HL-60/S4 treated with phorbol 12-myristate 13-acetate at 8.2 ng/mL for 4 days and 3 days (cell line): ENCODE data around the gene CHRNE.
"Not testable (repeated sequence)": the region's sequence is repeated elsewhere in the genome, so short reads cannot be mapped to it uniquely, and the experiment has no call there.

Experiments used
- in situ Hi-C: fragments of 300-500 bp; cut with MboI; formaldehyde crosslinking; loops from 2 replicates; pipeline ENCODE4 v1.15.0; 2022; ENCODE audit warnings: low sequenced_read_pairs

The CHRNE gene

DNA sequence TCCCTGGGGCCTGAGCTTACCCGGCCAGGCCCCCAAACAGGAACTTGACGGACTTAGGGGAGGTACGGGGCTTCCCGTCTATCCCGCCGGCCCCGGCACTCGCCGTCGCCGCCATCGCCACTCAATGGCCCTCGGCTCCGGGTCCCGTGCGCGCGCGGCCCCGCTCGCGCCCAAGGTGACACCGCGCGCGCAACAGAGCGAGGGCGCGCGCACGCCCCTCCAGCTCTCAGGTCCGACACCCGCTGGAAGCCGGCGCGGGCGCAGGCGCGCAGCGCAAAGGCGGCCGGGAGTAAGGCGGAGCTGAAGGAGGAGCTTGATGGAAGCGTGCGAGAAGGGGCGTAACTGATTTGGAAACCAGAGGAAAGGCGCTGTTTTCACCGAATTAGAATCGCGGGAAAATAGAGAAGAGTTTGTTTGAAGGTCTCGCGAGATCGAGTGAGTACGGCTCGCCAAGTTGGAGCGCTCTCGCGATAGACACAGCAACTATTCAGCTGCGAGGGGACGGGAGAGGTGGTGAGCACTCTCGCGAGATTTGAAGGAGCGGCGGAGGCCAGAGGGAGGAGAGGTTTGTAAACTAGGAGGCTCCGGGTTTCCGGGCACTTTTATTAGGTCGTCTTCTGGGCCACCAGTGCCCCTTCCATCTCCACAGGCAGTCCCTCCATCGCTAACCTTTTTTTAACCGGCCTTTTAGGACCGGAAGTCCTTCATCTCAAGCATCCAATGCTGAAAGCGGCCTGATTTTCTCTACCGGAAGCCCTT is 37.1 kb upstream of the CHRNE start, which contains the start of the genes RNF167 and SLC25A11:
RNF167 (plus strand) TSS at position 473 of the 759 bp plus-strand sequence. CDS start 642 bp downstream, outside the sequence.
SLC25A11 (minus strand) TSS at position 251 of the 759 bp plus-strand sequence; CDS start at position 115, 136 bp downstream.
- in situ Hi-C loops: no loop called here

DNA sequence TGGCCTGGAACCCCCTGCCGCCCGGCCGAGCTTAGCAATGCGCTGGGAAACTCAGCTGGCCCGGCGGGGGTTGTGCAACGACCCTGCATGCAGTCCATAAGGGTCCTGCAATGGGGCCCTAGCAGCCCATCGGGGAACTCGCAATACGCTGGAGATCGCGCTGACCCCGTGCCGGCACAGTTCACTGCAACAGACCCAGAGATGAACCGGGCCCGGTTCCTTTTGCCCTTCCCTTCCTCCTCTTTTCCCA is 36.6 kb upstream of the CHRNE start:
- in situ Hi-C loops: no loop called here

DNA sequence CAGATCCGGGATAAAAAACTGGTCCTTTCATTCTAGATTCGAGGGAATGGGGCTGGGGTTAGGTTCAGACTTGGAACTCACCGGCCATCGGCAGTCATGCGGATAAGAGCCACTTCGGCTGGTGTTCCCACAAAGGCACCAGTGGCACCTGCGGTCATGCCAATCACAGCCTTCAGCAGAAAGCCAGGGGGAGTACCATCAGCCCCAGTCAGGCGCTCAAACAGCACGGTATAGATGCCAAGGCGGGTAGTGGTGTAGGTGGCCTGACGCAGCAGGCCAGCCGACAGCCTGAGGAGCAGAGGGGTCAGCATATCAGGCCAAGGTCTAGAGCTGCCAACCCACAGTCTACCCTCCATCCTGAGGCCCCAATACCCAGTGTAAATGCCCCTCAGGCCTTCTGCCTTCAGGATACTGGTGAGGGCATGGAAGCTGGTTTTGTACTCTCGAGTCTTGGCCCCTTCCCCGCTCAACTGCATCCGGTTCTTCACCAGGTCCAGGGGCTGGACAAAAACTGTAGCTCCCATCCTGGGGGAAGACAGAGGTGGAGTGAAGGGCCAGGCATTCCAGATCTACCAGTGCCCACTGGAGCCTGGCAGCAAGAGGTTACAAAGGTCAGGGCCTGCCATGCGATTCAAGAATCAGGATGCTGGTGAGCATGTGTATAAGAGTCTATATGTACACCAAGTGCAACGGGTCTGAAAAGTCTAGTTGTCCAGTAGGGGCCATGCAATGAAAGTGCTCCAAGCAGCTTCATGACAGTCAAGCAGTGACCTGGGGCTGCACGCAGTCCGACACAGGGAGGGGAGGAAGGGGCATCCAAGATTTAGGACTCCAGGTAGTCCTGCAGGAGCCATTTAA is 36.0 kb upstream of the CHRNE start:
- in situ Hi-C loops: no loop called here

DNA sequence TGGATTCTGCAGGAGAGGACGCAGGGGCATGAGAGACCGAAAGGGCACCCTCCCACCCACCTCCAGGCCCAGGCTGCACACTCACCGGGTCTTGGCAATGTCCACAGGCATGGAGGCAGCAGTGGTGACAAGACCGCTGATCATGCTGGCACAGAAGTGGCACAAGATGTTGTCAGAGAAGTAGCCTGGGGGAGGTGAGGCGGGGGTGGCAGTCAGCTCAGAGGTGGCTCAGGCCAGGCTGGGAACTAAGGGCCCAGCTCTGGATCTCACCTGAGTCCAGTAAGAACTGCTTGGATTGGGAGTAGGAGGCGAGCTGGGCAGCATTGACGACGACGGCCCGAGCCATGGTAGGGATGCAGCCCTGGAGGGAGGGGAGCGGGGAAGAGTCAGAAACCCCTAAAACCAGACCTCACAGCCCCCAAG is 35.2 kb upstream of the CHRNE start:
- in situ Hi-C loops: no loop called here

DNA sequence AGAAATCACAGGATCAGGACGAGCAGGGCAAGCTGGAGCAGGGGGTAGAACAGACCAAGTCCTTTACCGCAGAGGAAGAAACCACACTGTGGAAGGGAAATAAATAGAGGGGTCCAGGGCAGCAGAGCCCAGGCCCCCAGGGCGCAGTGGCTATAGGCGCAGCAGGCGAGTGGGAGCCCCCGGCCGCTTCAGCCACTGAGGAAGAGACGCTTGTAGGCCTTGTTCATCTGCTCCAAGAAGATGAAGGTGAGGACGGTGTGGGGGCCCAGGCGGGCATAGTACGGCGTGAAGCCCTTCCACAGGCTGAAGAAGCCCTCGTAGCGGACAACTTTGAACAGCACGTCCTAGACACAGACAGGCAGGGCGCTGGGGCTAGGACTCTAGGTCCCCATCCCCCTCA is 34.7 kb upstream of the CHRNE start:
- in situ Hi-C loops: no loop called here

DNA sequence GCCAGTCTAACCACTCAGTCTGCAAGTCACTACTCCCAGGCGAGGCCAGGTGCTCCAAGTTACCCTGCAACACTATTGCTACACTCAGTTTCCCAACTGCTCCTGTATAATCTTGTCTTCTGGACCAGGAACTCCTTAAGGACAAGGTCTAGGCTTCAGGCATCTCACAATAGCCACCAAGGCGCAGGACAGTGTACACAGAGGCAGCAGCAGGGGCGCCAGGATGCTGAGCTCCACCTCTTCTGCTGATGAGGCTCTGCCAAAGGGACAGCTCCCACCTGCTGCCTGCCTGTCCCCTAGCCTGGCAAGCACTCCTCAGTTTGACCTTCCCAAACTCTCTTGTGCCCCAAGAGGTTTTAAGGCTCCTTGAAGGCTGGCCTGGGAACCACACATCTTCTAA is 33.5 kb upstream of the CHRNE start:
- in situ Hi-C loops: no loop called here

DNA sequence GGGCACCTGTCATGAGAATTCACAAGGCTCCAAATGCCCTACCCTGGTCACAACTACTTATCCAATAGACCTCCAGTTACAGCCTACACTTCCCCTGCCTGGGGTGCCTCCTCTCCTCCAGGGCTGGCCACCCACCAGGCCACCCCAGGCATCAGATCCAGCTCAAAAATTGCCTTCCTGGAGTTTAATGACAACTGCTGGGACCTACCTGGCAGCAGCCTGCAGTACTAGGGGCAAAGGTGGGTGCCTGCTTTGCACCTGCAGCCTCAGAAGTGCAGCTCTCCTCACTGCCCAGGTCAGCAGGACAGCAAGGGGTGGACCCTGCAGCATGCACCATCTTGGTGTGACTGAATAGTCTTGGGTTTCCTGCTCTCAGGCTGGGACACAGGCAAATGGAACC is 32.8 kb upstream of the CHRNE start:
- in situ Hi-C loops: no loop called here

DNA sequence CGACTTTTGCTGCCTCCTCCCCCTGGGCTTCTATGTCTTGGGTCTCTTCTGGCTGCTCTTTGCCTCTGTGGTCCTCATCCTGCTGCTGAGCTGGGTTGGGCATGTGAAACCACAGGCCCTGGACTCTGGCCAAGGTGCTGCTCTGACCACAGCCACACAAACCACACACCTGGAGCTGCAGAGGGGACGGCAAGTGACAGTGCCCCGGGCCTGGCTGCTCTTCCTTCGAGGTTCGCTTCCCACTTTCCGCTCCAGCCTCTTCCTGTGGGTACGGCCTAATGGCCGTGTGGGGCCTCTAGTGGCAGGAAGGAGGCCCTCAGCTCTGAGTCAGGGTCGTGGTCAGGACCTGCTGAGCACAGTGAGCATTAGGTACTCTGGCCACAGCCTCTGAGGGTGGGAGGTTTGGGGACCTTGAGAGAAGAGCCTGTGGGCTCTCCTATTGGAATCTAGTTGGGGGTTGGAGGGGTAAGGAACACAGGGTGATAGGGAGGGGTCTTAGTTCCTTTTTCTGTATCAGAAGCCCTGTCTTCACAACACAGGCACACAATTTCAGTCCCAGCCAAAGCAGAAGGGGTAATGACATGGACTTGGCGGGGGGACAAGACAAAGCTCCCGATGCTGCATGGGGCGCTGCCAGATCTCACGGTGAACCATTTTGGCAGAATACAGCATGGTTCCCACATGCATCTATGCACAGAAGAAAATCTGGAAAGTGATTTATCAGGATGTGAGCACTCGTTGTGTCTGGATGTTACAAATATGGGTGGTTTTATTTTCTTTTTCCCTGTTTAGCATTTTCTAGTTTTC is 31.5 kb upstream of the CHRNE start:
- in situ Hi-C loops: no loop called here

DNA sequence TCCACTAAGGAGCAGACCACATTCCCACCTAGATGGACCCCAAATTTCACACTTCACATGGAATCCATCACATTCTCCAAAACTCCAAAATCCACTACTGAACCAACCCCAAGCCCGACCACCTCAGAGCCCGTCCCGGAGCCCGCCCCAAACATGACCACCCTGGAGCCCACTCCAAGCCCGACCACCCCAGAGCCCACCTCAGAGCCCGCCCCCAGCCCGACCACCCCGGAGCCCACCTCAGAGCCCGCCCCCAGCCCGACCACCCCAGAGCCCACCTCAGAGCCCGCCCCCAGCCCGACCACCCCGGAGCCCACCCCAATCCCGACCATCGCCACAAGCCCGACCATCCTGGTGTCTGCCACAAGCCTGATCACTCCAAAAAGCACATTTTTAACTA is 30.7 kb upstream of the CHRNE start:
- in situ Hi-C loops: no loop called here

DNA sequence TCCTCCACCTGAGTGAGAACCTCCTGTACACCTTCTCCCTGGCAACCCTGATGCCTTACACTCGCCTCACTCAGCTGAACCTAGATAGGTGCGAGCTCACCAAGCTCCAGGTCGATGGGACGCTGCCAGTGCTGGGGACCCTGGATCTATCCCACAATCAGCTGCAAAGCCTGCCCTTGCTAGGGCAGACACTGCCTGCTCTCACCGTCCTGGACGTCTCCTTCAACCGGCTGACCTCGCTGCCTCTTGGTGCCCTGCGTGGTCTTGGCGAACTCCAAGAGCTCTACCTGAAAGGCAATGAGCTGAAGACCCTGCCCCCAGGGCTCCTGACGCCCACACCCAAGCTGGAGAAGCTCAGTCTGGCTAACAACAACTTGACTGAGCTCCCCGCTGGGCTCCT is 29.9 kb upstream of the CHRNE start:
- in situ Hi-C loops: no loop called here

DNA sequence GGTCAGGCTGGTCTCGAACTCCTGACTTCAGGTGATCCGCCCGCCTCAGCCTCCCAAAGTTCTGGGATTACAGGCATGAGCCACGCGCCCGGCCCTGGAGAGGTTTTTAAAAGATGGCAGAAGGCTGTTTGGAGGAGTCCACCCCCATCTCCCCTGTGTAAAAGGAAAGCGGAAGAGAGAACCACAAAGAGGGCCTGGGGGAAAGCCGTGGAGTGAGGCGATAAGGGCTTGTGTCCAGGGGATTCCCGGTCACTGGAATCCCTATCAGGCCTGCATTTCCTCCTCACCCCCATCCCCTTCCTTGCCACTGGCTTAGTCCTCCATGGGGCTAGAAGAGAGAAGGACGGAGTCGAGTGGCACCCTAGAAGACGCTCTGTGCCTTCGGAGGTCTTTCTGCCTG is 29.1 kb upstream of the CHRNE start, which contains the start of gene GP1BA:
GP1BA (plus strand) TSS at position 315 of the 400 bp plus-strand sequence. CDS start 328 bp downstream, outside the sequence.
- in situ Hi-C loops: no loop called here

DNA sequence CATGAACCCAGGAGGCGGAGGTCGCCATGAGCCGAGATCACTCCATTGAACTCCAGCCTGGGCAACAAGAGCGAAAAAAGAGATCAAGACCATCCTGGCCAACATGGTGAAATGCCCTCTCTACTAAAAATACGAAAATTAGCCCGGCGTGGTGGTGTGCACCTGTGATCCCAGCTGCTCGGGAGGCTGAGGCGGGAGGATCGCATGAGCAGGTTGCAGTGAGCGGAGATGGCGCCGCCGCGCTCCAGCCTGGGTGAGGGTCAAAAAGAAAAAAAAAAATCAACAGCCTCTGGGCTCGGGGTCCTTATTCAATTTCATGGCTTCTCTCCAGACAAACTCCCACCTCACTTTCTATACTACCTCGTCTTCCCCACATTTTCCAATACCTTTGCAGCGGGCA is 26.0 kb upstream of the CHRNE start:
- in situ Hi-C loops: no loop called here

DNA sequence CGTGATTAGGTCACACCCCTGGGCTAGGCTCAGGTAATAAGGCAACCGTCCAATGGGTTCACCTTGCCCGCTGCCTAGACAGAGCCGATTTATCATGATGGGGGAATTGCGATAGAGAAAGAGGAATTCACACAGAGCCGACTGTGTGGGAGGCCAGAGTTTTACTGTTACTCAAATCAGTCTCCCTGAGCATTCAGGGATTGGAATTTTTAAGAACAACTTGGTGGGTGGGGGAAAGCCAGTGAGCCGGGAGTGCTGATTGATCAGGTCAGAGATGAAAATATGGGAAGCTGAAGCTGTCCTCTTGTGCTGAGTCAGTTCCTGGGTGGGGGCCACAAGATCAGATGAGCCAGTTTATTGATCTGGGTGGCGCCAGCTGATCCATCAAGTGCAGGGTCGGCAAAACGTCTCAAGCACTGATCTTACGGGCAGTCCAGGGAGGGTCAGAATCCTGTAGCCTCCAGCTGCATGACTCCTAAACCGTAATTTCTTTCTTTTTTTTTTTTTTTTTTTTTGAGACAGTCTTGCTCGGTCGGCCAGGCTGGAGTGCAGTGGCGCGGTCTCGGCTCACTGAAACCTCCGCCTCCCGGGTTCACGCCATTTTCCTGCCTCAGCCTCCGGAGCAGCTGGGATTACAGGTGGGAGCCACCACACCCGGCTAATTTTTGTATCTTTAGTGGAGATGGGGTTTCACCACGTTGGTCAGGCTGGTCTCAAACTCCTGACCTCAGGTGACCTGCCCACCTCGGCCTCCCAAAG is 23.9 kb upstream of the CHRNE start:
- in situ Hi-C loops: not testable (repeated sequence)

DNA sequence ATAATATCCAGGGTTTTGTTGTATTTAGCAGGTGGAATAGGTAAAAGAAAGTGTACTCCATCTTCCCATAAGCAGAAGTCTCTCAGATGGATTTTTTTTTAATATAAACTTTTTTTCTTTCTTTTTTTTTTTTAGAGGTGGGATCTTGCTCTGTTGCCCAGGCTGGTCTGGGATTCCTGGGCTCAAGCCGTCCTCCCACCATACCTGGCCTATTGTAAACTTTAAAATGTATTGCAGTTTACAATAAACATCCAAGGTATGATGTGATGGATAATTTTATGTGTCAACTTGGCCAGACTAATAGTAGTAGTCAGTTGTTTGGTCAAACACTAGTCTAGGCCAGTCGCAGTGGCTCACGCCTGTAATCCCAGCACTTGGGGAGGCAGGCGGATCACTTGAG is 18.4 kb upstream of the CHRNE start:
- in situ Hi-C loops: no loop called here

DNA sequence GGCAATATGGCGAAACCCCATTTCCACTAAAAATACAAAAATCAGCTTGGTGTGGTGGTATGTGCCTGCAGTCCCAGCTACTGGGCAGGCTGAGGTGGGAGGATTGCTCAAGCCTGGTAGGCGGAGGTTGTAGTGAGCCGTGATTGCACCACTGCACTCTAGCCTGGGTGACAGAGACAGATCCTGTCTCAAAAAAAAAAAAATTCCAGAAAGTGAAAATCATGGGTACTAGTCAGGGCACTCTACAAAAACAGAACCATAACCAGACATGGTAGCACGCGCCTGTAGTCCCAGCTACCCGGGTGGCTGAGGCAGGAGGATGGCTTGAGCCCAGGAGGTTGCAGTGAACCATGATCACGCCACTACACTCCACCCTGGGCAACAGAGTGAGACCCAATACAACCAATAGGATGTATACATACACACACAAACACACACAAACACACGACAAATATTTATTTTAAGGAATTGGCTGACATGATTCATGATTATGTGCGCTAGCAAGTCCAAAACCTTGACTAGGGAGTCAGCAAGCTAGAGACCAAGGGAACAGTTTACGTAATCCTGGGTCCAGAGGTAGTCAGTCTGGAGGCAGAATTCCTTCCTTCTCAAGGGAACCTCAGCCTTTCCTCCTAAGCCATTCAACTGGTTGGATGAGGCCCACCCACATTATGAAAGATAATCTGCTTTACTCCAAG is 17.6 kb upstream of the CHRNE start:
- in situ Hi-C loops: no loop called here

DNA sequence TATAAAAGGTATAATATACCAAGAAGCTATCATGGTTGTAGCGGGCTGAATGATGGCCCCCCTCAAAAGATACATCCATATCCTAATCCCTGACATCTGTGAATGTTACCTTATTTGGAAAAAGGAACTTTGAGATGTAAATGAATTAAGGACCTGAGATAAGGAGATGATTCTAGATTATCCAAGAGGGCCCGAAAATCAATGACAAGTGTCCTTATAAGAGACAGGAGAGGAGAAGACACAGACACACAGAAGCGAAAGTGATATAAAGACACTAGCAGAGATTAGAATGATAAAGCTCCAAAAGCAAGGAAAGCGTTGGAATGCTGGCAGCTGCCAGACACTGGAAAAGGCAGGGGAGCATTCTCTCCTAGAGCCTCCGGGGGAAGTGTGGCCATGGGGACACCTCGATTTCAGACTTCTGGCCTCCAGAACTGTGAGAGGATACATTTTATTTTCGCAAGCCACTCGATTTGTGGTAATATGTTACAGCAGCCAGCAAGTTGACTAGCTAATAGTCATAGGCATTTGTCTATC is 16.7 kb upstream of the CHRNE start:
- in situ Hi-C loops: no loop called here

DNA sequence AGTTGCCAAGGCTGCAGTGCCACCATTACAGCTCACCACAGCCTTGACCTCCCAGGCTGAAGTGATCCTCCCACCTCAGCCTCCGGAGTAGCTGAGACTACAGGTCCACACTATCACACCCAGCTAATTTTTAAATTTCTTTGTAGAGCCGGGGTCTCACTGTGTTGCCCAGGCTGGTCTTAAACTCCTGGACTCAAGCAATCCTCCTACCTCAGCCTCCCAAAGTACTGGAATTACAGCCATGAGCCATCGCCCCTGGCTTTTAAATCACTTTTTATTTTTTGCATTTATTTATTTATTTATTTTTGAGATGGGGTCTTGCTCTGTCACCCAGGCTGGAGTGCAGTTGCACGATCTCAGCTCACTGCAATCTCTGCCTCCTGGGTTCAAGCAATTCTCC is 11.7 kb upstream of the CHRNE start:
- in situ Hi-C loops: not testable (repeated sequence)

DNA sequence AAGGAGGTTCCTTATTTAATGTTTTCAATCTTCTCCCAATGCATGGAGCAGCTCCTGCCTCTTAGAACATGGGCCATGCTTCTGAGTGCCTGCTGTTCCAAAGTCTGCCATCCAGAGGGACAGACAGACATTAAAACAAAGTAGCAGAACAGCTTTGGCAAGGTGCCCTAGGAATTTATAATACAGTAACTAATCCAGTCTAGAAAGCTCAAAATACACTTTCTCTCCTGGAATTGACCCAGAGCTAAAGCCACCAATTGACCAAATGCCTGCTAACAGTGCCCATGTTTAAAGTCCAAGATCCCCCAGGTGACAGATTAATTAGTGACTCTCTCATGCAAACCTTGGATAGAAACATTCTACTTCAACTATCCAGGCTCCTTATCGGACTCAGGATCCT is 11.1 kb upstream of the CHRNE start:
- in situ Hi-C loops: no loop called here

DNA sequence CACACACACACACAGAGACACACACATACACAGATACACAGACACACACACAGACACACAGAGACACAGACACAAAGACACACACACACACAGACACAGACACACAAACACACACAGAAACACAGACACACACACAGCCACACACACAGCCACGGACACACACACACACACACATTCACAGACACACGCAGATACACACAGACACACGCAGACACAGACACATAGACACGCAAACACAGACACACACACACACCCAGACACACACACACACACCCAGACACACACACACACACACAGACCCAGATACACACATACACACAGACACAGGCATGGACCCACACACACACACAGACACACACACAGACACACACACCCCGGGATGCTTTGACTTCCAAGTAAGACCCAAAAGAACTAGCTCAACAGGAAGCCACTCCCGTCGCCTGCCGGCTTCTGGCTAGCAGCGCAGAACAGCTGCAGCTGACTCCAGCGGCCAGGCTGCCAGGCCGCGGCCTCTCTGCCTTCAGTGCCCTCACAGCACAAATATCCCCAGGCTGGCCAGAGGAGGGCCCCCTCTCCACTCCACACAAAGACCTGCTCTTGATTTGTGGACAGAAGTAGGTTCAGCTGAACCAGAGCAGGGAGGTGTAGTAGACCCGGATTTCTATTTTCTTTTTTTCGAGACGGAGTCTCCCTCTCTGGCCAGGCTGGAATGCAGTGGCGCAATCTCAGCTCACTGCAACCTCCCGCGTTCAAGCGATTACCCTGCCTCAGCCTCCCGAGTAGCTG is 6.0 kb upstream of the CHRNE start:
- in situ Hi-C loops: no loop called here
